HPDE6-E6E7 (cell line): ENCODE results near the gene CCBE1.
"Not testable (repeated sequence)": the region's sequence is repeated elsewhere in the genome, so short reads cannot be mapped to it uniquely, and the experiment has no call there.

Source experiments
- DNase-seq: peaks from one replicate; pipeline ENCODE4 v3.0.0; 2011; ENCODE audit warnings: missing footprints; ENCODE audit errors: extremely low spot score

Gene CCBE1

GRCh38 chr18:59657012-59657411 lies 40.2 kb downstream of the CCBE1 start:
- DNase-seq = no peak

GRCh38 chr18:59656373-59656887 lies 40.8 kb downstream of the CCBE1 start:
- no peak for DNase-seq

- DNase-seq = no peak
Measured at GRCh38 chr18:59655676-59656075, 41.5 kb downstream of the CCBE1 start.

GRCh38 chr18:59651071-59651470 lies 46.2 kb downstream of the CCBE1 start:
- no peak for DNase-seq

GRCh38 chr18:59650266-59650820 lies 46.9 kb downstream of the CCBE1 start:
- DNase-seq = no peak

GRCh38 chr18:59649591-59649990 lies 47.6 kb downstream of the CCBE1 start:
- DNase-seq = no peak

- not testable (repeated sequence) for DNase-seq
Measured at GRCh38 chr18:59648469-59648868, 48.8 kb downstream of the CCBE1 start.

- no peak for DNase-seq
Measured at GRCh38 chr18:59646963-59647307, 50.3 kb downstream of the CCBE1 start.

GRCh38 chr18:59646228-59646962 lies 50.8 kb downstream of the CCBE1 start:
- DNase-seq = no peak

GRCh38 chr18:59643740-59644139 lies 53.5 kb downstream of the CCBE1 start:
- no peak for DNase-seq

- DNase-seq = no peak
Measured at GRCh38 chr18:59640721-59641120, 56.5 kb downstream of the CCBE1 start.

GRCh38 chr18:59639821-59640220 lies 57.4 kb downstream of the CCBE1 start:
- DNase-seq = no peak

- no peak for DNase-seq
Measured at GRCh38 chr18:59639136-59639535, 58.1 kb downstream of the CCBE1 start.

GRCh38 chr18:59633961-59634485 lies 63.2 kb downstream of the CCBE1 start:
- no peak for DNase-seq

- DNase-seq = no peak
Measured at GRCh38 chr18:59633317-59633716, 63.9 kb downstream of the CCBE1 start.

GRCh38 chr18:59631583-59632181 lies 65.5 kb downstream of the CCBE1 start:
- DNase-seq = no peak

GRCh38 chr18:59629894-59630293 lies 67.3 kb downstream of the CCBE1 start:
- DNase-seq = no peak

GRCh38 chr18:59628995-59629394 lies 68.2 kb downstream of the CCBE1 start:
- DNase-seq = no peak

GRCh38 chr18:59627414-59627813 lies 69.8 kb downstream of the CCBE1 start:
- DNase-seq = no peak

GRCh38 chr18:59624369-59624765 lies 72.9 kb downstream of the CCBE1 start:
- DNase-seq = no peak

GRCh38 chr18:59623456-59624368 lies 73.5 kb downstream of the CCBE1 start:
- no peak for DNase-seq

GRCh38 chr18:59621027-59621426 lies 76.2 kb downstream of the CCBE1 start:
- DNase-seq = peak; percentile 70
